GF-D8 (cell line): ENCODE measurements around the gene GDA.

Experiments
- DNase-seq: peaks from one replicate; lab custom pipeline; 2025; lab: John Stamatoyannopoulos, UW

GDA gene

GRCh38 chr9:72150661-72151060, 1.4 kb downstream of the GDA start:
- no peak for DNase-seq

GRCh38 chr9:72151104-72151503, 1.9 kb downstream of the GDA start:
- no peak for DNase-seq

GRCh38 chr9:72154468-72155285, 5.4 kb downstream of the GDA start:
- no peak for DNase-seq

- DNase-seq, result no peak
Measured at GRCh38 chr9:72155301-72155700, 6.1 kb downstream of the GDA start.

GRCh38 chr9:72156586-72156985, 7.3 kb downstream of the GDA start:
- DNase-seq, result no peak

GRCh38 chr9:72158680-72159079, 9.4 kb downstream of the GDA start:
- DNase-seq, result no peak

GRCh38 chr9:72160446-72161123, 11.3 kb downstream of the GDA start:
- DNase-seq, result no peak

- no peak for DNase-seq
Measured at GRCh38 chr9:72165326-72165725, 16.1 kb downstream of the GDA start.

GRCh38 chr9:72165821-72166547, 16.7 kb downstream of the GDA start:
- DNase-seq, result no peak

- no peak for DNase-seq
Measured at GRCh38 chr9:72168075-72168474, 18.8 kb downstream of the GDA start.

GRCh38 chr9:72169178-72169577, 19.9 kb downstream of the GDA start:
- DNase-seq, result no peak

GRCh38 chr9:72173080-72173479, 23.8 kb downstream of the GDA start:
- DNase-seq, result no peak

GRCh38 chr9:72185561-72185960, 36.3 kb downstream of the GDA start:
- no peak for DNase-seq

- DNase-seq, result no peak
Measured at GRCh38 chr9:72187121-72187695, 38.0 kb downstream of the GDA start.

- DNase-seq, result no peak
Measured at GRCh38 chr9:72188232-72188631, 39.0 kb downstream of the GDA start.

- no peak for DNase-seq
Measured at GRCh38 chr9:72193478-72193881, 44.2 kb downstream of the GDA start.

- no peak for DNase-seq
Measured at GRCh38 chr9:72199238-72199637, 50.0 kb downstream of the GDA start.

GRCh38 chr9:72200452-72200851, 51.2 kb downstream of the GDA start:
- DNase-seq, result no peak

GRCh38 chr9:72202009-72202408, 52.8 kb downstream of the GDA start:
- no peak for DNase-seq

- DNase-seq, result no peak
Measured at GRCh38 chr9:72203205-72203803, 54.1 kb downstream of the GDA start.

- DNase-seq, result no peak
Measured at GRCh38 chr9:72204062-72204461, 54.8 kb downstream of the GDA start.

- no peak for DNase-seq
Measured at GRCh38 chr9:72205513-72205912, 56.3 kb downstream of the GDA start.
